A673 (cell line): ENCODE measurements around the gene CD72.
"Not testable (repeated sequence)": the region's sequence is repeated elsewhere in the genome, so short reads cannot be mapped to it uniquely, and the experiment has no call there.

Source experiments
- CTCF ChIP-seq: fragments of 300-800, 200-600 bp; sonication (generic); conservative IDR thresholded peaks from 2 replicates; pipeline ENCODE4 v1.5.1; 2017; ENCODE audit warnings: low read depth, mild to moderate bottlenecking, antibody characterized with exemption, low read length, moderate library complexity, mixed read lengths
- EZH2 ChIP-seq: fragments of 200-600 bp; sonication (generic); IDR thresholded peaks from 2 replicates; pipeline ENCODE4 v1.6.1; 2017; ENCODE audit warnings: borderline replicate concordance, low read depth, mild to moderate bottlenecking, mixed read lengths, antibody characterized with exemption, low read length; ENCODE audit not compliant: poor library complexity, severe bottlenecking

GRCh38 chr9:35645736-35646135 lies 27.5 kb upstream of the CD72 start:
- TF ChIP-seq CTCF, EZH2: not testable (repeated sequence)
